GM12878 (cell line): Measurements from ENCODE around the gene CIRBP. TPM values are rescaled to one million over a fixed set of nuclear protein-coding genes. Genes with fewer than 3 reads are reported as not detected.
A peak's percentile ranks its signal among the peaks of the same experiment; 100 is the strongest.

ENCODE experiments used
- HCFC1 ChIP-seq: fragments of 150-350 bp; IDR thresholded peaks from 2 replicates; pipeline ENCODE4 v1.6.1; 2014; ENCODE audit warnings: low read length
- HDGF ChIP-seq: fragments of 450-650 bp; IDR thresholded peaks from 2 replicates; pipeline ENCODE4 v1.6.1; 2016; ENCODE audit warnings: antibody characterized with exemption
- IKZF2 ChIP-seq, 2 experiments: fragments of 450-650 bp; IDR thresholded peaks; 2 replicates each; pipeline ENCODE4 v1.6.1; 2017; ENCODE audit warnings: mild to moderate bottlenecking in 2 of 2, moderate library complexity in 2 of 2
- NR2C1 ChIP-seq: fragments of 450-650 bp; IDR thresholded peaks from 2 replicates; pipeline ENCODE4 v1.6.1; 2017; ENCODE audit warnings: antibody characterized with exemption, mild to moderate bottlenecking, moderate library complexity
- SMAD1 ChIP-seq: fragments of 450-650 bp; IDR thresholded peaks from 2 replicates; pipeline ENCODE4 v1.6.1; 2018; ENCODE audit warnings: mild to moderate bottlenecking, low read depth; ENCODE audit not compliant: partially characterized antibody
- SMAD5 ChIP-seq: IDR thresholded peaks from 2 replicates; pipeline ENCODE4 v1.6.1; 2016; ENCODE audit warnings: antibody characterized with exemption, low read depth
- SMC3 ChIP-seq: IDR thresholded peaks from 2 replicates; pipeline ENCODE4 v1.6.1; 2011; ENCODE audit warnings: low read length, improper control_type of control experiment, borderline replicate concordance
- SREBF2 ChIP-seq: IDR thresholded peaks from 2 replicates; pipeline ENCODE4 v1.6.1; 2012; ENCODE audit warnings: mild to moderate bottlenecking, low read length
- ZNF622 ChIP-seq: fragments of 450-650 bp; IDR thresholded peaks from 2 replicates; pipeline ENCODE4 v1.6.1; 2017; ENCODE audit warnings: mild to moderate bottlenecking, inconsistent platforms
- polyA plus RNA-seq, 11 experiments: library from polyadenylated mRNA; depleted of rRNA in 4 of 11; unstranded in 6 of 11; stranded (reverse) in 5 of 11; fragments of >200 nt; fragmentation: Nextera tagmentation in 4 of 11; fragmentation: Illumina TruSeq in 1 of 11; extraction: Ambion mirVana in 4 of 11; extraction: Trizol in 1 of 11; gene quantifications; 1 replicate in 1 of 11; 2 replicates in 10 of 11; pipeline versions ENCODE4 v1.2.1 to v1.2.3, GENCODE V29; 2011 to 2016; ENCODE audit warnings: inconsistent platforms in 2 of 11, missing spikeins in 2 of 11, low read depth in 1 of 11
- total RNA-seq, 4 experiments: library from RNA; depleted of rRNA in 3 of 4; stranded (reverse); fragments of >200 nt in 3 of 4; fragmentation: Illumina TruSeq in 1 of 4; extraction: Trizol in 1 of 4; gene quantifications; 2 replicates each; pipeline versions ENCODE4 v1.2.1 to v1.2.3, GENCODE V29; 2013 to 2021
- TF ChIP-seq, protein P1 (sequence below): fragments of 450-650 bp; IDR thresholded peaks from 2 replicates; pipeline ENCODE4 v1.6.1; 2017; ENCODE audit warnings: mild to moderate bottlenecking, moderate library complexity
- TF ChIP-seq, protein P2 (sequence below): fragments of 450-650 bp; conservative IDR thresholded peaks from 2 replicates; pipeline ENCODE4 v1.6.1; 2017; ENCODE audit warnings: mild to moderate bottlenecking, moderate library complexity
- TF ChIP-seq, protein P3 (sequence below), 3 experiments: IDR thresholded peaks in 2 of 3; conservative IDR thresholded peaks in 1 of 3; 2 replicates each; pipeline ENCODE4 v1.5.1; 2011; ENCODE audit warnings: low read depth in 3 of 3, low read length in 3 of 3, mild to moderate bottlenecking in 3 of 3, control low read depth in 2 of 3, moderate library complexity in 2 of 3, inconsistent platforms in 1 of 3, mixed read lengths in 1 of 3; ENCODE audit not compliant: control insufficient read depth in 2 of 3, insufficient read depth in 1 of 3; ENCODE audit errors: extremely low read depth in 1 of 3
- TF ChIP-seq, protein P4 (sequence below): fragments of 450-650 bp; IDR thresholded peaks from 2 replicates; pipeline ENCODE4 v1.6.1; 2017; ENCODE audit warnings: mild to moderate bottlenecking, low read depth, inconsistent platforms; ENCODE audit not compliant: poor library complexity, severe bottlenecking

CIRBP gene
- total and polyA plus RNA-seq, 10 of the 15 experiments (the other 5 are each of a cell fraction or from before 2014, with no cell fraction given) = 27.6 to 335 (median 229) TPM

- TF ChIP-seq, protein P1, sequence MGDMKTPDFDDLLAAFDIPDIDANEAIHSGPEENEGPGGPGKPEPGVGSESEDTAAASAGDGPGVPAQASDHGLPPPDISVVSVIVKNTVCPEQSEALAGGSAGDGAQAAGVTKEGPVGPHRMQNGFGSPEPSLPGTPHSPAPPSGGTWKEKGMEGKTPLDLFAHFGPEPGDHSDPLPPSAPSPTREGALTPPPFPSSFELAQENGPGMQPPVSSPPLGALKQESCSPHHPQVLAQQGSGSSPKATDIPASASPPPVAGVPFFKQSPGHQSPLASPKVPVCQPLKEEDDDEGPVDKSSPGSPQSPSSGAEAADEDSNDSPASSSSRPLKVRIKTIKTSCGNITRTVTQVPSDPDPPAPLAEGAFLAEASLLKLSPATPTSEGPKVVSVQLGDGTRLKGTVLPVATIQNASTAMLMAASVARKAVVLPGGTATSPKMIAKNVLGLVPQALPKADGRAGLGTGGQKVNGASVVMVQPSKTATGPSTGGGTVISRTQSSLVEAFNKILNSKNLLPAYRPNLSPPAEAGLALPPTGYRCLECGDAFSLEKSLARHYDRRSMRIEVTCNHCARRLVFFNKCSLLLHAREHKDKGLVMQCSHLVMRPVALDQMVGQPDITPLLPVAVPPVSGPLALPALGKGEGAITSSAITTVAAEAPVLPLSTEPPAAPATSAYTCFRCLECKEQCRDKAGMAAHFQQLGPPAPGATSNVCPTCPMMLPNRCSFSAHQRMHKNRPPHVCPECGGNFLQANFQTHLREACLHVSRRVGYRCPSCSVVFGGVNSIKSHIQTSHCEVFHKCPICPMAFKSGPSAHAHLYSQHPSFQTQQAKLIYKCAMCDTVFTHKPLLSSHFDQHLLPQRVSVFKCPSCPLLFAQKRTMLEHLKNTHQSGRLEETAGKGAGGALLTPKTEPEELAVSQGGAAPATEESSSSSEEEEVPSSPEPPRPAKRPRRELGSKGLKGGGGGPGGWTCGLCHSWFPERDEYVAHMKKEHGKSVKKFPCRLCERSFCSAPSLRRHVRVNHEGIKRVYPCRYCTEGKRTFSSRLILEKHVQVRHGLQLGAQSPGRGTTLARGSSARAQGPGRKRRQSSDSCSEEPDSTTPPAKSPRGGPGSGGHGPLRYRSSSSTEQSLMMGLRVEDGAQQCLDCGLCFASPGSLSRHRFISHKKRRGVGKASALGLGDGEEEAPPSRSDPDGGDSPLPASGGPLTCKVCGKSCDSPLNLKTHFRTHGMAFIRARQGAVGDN = peak; percentile 67
- TF ChIP-seq ZNF622 (no peak), SMAD1 (no peak), HDGF (no peak), SMC3 (peak; percentile 55), SREBF2 (no peak), NR2C1 (peak; percentile 45; the same call in 1 of the 2 replicates), HCFC1 (peak; percentile 42), SMAD5 (no peak), IKZF2 (IDR thresholded peaks at IDR 0.05) (peak in 1 of 2 experiments; percentile 14; a peak in 1 of 4 replicates)
- TF ChIP-seq, protein P2, sequence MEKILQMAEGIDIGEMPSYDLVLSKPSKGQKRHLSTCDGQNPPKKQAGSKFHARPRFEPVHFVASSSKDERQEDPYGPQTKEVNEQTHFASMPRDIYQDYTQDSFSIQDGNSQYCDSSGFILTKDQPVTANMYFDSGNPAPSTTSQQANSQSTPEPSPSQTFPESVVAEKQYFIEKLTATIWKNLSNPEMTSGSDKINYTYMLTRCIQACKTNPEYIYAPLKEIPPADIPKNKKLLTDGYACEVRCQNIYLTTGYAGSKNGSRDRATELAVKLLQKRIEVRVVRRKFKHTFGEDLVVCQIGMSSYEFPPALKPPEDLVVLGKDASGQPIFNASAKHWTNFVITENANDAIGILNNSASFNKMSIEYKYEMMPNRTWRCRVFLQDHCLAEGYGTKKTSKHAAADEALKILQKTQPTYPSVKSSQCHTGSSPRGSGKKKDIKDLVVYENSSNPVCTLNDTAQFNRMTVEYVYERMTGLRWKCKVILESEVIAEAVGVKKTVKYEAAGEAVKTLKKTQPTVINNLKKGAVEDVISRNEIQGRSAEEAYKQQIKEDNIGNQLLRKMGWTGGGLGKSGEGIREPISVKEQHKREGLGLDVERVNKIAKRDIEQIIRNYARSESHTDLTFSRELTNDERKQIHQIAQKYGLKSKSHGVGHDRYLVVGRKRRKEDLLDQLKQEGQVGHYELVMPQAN = peak; percentile 69
- TF ChIP-seq, protein P3, sequence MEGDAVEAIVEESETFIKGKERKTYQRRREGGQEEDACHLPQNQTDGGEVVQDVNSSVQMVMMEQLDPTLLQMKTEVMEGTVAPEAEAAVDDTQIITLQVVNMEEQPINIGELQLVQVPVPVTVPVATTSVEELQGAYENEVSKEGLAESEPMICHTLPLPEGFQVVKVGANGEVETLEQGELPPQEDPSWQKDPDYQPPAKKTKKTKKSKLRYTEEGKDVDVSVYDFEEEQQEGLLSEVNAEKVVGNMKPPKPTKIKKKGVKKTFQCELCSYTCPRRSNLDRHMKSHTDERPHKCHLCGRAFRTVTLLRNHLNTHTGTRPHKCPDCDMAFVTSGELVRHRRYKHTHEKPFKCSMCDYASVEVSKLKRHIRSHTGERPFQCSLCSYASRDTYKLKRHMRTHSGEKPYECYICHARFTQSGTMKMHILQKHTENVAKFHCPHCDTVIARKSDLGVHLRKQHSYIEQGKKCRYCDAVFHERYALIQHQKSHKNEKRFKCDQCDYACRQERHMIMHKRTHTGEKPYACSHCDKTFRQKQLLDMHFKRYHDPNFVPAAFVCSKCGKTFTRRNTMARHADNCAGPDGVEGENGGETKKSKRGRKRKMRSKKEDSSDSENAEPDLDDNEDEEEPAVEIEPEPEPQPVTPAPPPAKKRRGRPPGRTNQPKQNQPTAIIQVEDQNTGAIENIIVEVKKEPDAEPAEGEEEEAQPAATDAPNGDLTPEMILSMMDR (IDR thresholded peaks at IDR 0.05 in 2 of 3, conservative IDR thresholded peaks at IDR 0.05 in 1 of 3; ENCODE audit: control insufficient read depth in 2 of 3, extremely low read depth in 1 of 3, insufficient read depth in 1 of 3, low read depth in 3 of 3, low read length in 3 of 3) = peak; percentile 63 to 94 (median 72); a peak in 5 of 6 replicates
- TF ChIP-seq, protein P4, sequence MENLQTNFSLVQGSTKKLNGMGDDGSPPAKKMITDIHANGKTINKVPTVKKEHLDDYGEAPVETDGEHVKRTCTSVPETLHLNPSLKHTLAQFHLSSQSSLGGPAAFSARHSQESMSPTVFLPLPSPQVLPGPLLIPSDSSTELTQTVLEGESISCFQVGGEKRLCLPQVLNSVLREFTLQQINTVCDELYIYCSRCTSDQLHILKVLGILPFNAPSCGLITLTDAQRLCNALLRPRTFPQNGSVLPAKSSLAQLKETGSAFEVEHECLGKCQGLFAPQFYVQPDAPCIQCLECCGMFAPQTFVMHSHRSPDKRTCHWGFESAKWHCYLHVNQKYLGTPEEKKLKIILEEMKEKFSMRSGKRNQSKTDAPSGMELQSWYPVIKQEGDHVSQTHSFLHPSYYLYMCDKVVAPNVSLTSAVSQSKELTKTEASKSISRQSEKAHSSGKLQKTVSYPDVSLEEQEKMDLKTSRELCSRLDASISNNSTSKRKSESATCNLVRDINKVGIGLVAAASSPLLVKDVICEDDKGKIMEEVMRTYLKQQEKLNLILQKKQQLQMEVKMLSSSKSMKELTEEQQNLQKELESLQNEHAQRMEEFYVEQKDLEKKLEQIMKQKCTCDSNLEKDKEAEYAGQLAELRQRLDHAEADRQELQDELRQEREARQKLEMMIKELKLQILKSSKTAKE = no peak
Observed at GRCh38 chr19:1239796-1240737, 29.1 kb upstream of the CIRBP start (continued).
